GM20431 (cell line): ENCODE measurements around the gene NXNL2.

Source experiments
- in situ Hi-C: fragments of 300-500 bp; cut with MseI, MboI; formaldehyde crosslinking; loops from one replicate; pipeline ENCODE4 v1.15.0; 2020; ENCODE audit warnings: low sequenced_read_pairs; ENCODE audit not compliant: unreplicated experiment

The NXNL2 gene

DNA sequence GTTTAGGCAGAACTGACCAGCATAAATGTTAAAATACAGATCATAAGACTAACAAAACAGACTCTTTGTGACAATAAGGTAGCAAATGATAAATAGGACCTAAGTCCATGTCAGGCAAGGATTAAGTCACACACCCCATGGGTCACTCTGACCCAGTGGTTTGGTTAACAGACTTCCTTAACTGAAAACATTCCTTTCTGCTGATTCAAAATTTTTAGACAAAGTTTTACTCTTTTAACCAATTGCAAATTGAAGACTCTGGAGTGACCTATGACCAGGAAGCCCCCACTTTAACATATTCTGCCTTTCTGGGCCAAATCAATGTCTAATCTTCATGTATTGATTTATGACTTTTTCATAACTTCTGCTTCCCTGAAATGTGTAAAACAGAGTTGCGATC is 4.9 kb upstream of the NXNL2 start:
- in situ Hi-C loops: no loop called here

DNA sequence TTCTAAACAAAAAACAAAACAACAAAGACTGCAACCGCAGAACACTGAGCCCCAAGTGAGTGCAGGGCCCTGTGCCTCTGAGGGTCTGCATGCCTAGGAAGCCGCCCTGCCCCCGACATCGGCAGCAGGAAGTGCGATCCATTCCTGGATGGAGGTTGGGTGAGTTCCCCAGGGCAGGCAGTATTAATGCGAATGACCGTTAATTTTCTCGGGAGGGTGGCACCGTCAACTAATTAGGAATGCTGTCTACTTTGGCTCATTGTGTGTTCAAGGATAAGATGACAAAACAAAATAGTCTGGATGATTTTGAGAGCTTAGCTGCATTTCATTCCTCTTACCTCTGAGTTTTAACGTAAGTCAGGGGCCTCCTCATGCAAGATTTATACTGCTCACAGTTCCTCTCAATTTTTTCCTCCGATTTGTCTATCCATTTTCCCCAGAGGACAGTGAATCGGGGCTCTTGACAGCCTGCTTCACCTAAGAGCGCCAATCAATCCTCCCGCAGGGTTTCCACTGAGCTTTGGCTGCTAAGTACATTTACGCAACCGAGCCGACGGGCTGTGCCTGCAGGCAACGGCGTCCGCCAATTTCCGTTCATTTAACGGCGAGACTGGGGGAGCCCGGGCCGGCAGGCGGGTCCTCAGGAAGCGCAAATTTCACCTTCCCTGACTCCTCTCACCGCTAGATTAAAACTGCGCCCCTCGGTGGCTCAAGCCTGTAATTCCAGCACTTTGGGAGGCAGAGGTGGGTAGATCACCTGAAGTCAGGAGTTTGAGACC is 2.9 kb upstream of the NXNL2 start:
- in situ Hi-C loops: no loop called here

DNA sequence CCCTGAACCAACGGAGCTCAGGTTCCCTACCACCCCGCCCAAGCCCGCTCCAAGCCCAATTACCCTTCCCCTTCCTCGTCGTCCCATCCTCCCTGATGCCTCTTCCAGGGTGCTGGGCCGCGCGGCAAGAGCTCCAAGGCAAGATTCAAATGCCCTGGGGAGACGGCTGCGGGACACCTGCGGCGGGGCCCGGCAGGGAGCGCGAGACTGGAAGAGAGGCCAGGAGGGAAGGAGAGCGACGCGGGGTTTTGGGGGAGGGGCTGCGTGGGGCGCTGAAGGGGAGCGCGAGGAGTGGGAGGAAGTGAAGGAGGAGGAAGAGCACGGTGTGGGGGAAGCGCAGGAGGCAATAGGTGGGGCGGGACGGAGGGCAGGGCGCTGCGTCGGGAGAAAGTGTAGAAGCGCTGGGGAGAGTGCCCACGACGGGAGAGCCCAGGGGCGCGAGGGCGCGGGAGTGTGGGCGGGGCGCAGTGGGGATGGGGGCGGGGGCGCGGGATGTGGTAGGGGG is 975 bp upstream of the NXNL2 start:
- in situ Hi-C loops: no loop called here

DNA sequence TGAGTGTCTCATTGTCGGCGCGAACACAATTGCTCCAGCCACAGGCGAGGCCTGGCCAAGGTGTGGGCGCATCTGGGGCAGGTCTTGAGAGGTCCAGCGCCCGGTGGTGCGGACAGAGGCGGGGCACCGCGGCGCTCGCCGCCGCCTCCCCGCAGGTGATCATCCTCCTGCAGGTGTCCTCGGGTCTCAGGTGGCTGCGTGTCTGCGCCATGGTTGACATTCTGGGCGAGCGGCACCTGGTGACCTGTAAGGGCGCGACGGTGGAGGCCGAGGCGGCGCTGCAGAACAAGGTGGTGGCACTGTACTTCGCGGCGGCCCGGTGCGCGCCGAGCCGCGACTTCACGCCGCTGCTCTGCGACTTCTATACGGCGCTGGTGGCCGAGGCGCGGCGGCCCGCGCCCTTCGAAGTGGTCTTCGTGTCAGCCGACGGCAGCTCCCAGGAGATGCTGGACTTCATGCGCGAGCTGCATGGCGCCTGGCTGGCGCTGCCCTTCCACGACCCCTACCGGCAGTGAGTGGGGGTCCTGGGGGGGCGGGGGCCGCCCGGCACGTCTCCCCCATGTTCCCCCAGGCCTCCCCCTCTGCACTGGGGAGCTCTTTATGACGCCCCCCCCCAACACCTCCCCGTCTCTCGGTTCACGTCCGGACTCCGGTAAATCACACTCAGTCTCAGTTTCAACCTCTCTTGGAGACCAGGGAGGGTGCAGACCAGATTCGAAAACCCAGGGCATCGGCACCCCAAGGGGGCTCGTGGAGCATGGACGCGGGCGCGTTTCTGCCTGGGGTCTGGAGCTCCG is 446 bp downstream of the NXNL2 start:
- in situ Hi-C loops: no loop called here

DNA sequence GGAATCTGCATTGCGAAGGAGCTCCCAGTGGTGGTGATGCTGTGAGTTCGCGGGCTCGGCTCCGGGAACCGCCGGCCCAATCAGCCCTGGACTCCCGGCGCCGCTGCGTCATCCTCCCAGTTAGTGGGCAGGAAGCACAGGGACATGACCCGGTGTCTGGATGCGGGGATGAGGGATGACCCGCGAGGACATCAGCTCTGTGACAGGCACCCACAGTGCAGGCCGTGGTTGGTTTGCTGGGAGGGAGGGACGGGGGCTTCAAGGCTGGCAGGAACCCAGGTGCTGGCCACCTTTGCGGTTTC is 996 bp downstream of the NXNL2 start:
- in situ Hi-C loops: no loop called here

DNA sequence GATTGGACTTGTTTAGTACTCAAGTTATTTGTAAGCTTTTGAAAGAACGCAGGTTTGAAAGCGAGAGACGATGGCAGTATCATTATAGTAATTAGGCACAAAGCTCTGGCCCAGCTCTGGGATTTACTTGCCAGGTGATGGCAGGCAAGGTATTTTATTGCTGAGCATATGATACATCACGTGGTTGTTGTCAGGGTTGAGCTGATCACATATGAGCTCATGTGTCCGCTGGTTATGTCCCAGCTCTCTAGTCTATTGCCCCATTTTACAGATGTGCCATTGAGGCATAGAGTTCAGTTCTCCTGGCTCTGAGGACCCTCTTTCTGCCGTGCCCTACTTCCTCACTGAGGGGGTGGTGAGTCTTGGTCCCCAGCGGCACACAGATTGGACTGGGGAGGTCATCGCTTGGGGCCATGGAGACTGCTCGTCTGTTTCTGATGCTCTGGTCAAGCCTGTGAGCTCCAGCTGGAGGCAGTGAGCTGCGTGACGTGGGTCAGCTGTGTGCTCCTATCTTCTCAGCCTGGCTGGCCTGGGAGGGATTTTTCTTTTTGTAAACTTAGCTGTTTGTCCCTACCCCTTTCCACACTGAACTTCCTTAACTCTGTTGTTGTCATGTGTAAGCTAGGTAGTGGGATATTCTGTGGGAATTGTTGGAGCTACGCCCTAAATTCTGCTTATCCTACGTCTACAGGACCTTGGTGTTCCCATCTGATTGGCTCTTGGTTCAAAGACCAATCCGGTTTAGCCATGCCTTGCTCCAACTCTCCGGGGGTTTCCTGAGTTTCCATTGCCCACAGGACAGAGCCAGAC is 2.2 kb downstream of the NXNL2 start:
- in situ Hi-C loops: no loop called here

DNA sequence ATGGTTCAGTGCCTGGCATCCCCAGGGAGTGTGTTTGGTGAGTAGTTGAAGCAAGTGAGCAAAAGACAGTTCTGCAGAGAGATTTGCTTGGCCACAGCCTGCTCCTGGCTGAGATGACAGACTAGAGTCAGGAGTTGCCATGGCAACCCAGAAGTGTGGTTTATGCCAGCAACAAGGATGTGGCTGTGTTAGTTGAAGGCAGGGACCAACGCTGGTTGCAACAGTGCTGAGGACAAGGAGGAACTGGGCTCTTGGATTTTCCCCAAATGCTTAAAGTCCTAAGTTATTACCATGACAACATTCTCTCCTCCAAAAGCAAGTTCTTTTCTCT is 2.7 kb downstream of the NXNL2 start:
- in situ Hi-C loops: no loop called here

DNA sequence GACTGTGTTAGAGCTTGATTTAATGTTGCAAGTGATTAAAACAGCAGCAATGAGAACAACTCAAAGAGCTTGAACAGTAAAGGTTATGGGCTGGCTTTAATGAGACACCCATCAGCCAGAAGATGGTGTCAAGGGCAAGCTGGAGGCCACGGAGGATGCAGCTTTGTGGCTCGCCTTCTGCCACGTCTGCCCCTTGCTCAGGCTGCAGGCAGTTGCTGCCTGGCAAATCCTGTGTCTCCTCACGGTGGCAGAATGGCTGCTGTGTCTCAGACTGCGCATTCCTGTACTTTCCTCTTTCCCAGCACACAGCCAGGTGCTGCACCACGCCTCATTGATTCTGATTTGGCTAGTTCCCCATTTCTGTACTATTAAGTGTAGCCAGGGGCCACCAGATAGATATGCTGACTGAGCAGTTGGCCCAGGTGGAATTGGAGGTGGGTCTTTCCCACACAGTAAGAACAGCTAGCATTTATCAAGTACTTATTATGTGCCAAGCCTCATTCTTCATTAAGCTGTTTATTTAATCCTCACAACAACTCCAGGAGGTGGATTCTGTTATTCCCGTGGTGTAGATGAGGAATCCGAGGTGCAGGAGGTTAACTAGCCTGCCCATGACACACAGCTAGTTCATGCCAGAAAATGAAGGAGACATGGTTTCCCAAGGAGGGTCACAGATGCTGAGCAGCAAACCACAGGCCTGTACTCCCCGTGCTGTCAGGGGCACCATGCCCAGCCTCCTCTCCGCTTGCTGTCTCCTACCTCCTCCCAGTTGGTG is 3.5 kb downstream of the NXNL2 start:
- in situ Hi-C loops: no loop called here

DNA sequence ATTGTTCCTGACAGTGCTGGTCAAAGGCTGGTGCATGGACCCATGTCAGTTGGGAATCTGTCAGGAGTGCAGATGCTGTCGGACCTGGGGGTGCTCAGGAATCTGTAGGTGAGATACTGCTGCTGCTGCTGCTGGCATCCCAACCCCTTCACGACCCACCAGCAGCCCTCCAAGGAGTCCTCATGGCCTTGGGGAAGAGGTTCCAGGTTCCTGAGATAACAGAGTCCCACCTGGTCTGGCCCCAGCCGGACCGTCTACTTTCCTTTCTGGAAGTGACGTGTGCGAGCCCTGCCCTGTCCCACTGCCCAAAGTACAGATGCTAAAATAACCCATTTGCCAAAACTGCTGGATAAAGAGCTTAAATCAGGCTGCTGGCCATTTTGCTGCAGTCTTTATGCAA is 4.3 kb downstream of the NXNL2 start:
- in situ Hi-C loops: no loop called here

DNA sequence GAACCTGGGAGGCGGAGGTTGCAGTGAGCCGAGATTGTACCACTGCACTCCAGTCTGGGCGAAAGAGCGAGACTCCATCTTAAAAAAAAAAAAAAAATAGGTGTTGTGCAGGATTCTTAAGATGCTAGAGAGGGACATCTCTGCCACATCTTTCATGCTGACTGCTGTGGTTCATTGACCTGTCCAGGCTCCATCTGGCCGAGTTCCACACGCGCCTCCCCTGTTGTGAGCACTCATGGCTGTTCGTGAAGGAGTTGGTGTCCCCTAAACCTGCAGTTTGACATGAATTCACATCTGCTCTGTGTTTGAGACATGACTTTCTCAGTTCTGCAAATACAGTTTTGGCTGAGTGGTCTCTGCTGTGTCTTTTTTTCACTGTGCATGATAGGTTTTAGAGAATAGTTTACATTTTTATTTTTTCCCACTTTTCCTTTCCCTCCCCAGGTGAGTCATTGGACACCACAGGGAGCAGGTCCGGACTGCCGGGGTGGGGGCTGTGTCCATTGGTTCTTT is 5.3 kb downstream of the NXNL2 start:
- in situ Hi-C loops: no loop called here

DNA sequence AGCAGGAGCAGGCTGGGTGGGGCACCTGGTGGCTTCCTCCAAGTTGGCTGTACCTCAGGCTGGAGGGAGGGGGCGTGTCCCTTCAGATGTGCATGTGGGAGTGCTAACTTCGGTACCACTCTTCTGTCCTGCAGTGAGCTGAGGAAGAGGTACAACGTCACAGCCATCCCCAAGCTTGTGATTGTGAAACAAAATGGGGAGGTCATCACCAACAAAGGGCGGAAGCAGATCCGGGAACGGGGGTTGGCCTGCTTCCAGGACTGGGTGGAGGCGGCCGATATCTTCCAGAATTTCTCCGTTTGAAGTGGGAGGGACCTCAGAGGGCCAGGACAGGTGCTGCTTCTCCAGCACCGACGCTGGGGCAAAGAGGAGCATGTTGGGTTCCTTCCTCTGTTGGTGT is 9.3 kb downstream of the NXNL2 start:
- in situ Hi-C loops: no loop called here

DNA sequence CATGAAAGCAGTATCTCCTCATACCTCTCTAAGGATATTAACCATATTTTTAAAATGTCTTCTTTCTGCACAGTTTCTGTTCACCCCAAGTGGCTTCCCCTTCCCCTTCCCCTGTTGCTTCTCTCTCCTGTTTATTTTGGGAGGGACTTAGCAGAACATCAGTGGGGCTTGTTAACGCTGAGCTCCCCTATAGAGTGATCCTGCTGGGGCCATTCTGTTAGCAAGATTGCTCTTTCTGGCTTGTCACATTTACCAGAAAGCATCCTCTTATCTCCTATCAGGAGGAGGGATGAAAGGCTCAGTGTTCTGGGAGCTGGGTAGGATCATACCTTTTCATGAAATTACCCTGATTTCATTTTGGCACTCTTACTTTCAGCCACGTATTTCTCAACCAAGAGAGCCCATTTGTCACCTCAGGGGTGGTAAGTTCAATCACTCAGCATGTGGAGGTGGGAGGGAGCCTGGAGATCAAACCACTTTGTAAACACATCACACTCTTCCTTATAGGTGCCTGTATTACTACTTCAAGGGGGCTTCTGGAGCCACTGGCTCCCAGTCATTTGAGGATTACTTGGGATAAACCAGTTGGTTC is 16.7 kb downstream of the NXNL2 start:
- in situ Hi-C loops: no loop called here

DNA sequence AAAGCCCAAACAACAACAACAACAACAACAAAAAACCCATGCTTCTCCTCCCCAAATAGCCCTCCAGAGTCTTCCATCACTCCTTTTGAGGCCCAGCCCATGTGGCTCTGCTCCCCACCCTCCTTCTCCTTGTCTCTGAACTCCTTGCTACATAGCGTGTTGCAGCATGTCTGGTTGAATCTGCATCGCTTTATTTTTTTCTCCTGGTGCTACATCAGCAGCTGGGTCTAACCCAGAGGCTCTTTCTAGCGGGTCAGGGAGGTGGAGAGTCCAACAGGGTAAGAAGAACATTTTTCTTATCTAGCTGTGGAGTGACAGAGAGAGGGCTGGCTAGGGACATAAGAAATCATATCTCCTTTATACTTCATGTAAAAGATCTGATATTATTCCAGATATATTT is 18.4 kb downstream of the NXNL2 start:
- in situ Hi-C loops: no loop called here

DNA sequence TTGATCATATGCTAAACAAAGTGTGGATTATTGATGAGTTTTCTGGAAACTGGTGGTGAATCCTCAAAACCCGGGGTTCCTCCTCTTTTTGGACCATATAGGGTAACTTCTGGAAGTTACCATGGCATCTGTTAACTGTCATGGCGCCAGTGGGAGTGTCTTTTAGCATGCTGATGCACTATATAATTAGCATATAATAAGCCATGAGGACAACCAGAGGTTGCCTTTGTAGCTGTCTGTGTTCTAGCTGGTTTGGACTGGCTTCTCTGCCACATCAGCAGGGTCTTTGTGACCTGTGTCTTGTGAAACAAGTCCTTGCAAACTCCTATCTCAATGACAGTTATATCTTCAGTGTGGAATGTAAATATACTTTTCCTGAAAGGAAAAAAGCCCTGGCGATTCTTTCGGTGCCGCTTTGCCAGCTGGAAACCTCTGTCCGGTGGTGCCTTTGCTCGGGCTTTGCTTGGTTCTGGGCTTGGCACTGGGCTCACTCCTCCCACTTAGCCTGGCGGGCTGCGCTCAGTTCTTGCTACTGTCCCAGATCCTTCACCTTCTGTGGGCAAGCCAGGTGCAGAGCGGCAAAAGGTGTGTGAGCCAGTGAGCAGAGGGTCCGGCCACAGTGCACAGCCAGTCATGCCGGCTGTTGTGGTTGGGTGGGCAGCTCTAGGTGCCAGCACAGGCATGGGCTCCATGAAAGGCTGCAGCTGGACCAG is 20.4 kb downstream of the NXNL2 start:
- in situ Hi-C loops: no loop called here

DNA sequence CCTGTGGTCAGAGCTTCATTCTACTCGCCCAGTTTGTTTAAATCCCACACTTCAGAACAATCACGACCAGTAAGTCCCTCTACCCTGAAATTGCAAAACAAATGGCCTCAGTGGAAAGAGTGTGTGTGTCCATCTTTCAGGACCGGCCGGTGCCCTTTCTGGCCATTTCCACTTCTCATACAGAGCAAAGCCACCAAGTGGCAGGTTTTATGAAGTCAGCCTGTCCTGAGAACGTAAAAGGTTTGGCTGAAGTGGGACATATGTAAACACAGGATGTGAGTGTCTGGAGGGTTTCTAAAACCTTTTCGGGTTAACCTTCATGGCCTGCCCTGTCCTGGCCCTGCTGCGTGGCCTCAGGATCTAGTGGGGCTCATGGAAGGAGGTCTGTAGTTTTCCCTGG is 24.7 kb downstream of the NXNL2 start:
- in situ Hi-C loops: no loop called here

DNA sequence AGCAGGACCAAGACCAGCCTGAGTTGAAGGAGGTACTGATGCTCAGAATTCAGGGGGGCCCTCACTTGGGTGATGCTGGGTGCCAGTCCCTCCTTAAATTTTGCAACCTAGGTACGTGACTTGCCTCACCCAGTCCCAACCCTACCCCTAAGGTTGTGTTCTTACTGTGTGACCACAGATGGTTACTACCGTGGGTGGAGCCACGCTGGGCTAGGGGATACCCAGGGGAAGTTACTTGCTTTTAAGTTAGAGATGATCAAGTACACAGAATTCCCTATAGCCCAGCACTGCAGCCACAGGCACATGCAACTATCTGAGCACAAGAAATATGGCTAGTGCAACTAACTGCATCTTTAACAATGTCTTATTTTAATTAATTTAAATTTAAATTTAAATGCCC is 32.9 kb downstream of the NXNL2 start:
- in situ Hi-C loops: no loop called here

DNA sequence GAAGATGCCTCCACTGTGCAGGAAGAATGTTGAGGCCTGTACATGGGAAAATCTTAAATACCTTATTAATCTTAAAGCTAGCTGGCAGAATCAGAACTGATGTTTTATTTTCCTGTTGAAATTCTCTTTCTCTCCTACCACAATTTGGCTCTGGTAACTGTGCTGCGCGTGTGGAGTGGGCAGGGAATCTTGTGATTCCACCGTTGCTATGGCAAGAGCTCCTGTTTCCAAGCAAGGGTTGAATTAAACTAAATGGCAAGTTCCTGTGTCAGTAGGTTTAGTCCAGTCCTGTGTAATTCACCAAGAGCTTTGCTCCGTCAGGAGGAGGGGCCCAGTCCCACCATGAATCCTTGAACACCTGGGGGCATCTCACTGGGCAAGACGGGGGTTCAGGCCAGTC is 36.4 kb downstream of the NXNL2 start:
- in situ Hi-C loops: no loop called here

DNA sequence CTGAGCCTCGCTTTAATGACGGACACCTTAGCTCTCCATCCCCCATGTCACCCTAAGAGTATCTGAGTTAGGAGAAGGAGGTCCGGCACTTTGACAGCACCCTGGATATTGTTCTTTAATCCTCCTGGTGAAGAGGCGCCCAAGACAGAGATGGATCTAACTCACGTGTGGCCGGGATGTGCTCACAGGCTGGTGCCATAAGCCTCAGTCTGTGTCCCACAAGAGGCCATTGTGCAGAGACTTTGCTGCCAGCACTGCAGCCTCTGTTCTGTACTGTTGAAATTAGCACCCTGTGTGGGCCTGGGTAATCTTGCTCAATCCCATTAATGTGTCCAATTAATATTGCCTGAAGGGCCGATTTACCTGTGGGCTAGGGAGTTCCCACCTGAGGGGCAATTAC is 37.7 kb downstream of the NXNL2 start:
- in situ Hi-C loops: no loop called here

DNA sequence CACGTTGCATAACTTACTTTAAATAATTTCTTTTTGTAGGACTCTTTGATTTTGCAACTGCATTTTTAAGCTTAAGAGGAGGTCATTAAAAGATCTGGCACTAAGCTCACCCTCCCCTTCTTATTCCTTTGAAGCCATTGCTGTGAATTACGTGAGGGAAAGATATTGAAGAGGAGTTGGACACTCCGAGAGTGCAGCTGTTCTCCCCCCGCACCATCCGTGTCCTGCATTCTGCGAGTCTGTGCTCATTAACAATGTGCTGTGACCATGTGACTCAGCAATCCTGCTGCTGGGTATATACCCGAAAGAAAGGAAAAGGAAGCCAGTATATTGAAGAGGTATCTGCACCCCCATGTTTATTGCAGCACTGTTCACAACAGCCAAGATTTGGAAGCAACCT is 40.0 kb downstream of the NXNL2 start:
- in situ Hi-C loops: loop anchor here (25.0 kb wide), 1 partner anchor 613 kb away; the partner anchor contains the start of gene CDK20
